LNCAP (cell line): Measurements from ENCODE around the gene ACP6.

Experiments
- TF ChIP-seq, protein P1 (sequence below): fragments of 450-650 bp; IDR thresholded peaks from 2 replicates; pipeline ENCODE4 v1.5.1; 2017; ENCODE audit warnings: mild to moderate bottlenecking

The ACP6 gene

GRCh38 chr1:147613506-147613905, 56.8 kb downstream of the ACP6 start:
- TF ChIP-seq, protein P1, sequence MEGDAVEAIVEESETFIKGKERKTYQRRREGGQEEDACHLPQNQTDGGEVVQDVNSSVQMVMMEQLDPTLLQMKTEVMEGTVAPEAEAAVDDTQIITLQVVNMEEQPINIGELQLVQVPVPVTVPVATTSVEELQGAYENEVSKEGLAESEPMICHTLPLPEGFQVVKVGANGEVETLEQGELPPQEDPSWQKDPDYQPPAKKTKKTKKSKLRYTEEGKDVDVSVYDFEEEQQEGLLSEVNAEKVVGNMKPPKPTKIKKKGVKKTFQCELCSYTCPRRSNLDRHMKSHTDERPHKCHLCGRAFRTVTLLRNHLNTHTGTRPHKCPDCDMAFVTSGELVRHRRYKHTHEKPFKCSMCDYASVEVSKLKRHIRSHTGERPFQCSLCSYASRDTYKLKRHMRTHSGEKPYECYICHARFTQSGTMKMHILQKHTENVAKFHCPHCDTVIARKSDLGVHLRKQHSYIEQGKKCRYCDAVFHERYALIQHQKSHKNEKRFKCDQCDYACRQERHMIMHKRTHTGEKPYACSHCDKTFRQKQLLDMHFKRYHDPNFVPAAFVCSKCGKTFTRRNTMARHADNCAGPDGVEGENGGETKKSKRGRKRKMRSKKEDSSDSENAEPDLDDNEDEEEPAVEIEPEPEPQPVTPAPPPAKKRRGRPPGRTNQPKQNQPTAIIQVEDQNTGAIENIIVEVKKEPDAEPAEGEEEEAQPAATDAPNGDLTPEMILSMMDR = no peak

DNA sequence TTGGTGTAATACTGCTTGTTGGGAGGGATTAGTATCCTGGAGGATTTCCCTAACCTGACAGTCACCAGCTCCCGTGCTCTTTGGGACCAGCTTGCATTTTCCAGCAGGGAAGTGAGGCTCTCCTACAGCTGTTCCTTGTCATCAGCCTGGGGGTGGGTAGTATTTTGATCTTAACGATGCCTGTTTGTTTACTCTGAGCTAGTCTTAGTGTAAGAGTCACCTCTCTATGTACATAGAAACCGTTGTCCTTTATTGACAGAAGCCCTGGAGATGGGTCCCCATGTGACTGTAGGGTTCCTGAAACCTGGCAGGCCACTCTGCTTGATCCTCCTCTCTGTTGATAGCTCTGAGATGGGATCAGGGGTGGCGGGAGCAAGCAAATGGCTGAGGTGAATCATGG, 58.0 kb downstream of the ACP6 start:
- TF ChIP-seq, protein P1 = no peak

DNA sequence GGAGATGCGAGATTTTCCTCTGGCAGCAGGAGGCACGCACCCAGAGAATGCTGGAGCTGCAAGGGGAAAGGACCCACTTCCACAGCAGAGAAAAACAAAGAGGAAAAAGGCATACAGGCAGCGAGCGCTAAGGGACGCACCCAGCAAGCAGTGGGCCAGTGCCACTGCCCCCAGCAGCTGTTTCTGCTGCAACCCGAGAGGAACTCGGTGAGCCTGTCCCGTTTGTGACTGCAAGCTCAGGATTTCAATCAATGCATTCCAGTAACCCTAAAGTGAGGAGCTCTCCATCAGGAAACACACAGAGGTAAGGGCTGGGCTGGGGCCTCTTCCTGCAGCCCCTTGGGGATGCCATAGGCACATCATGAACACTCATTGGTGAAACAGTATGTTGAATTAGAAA, 58.7 kb downstream of the ACP6 start:
- TF ChIP-seq, protein P1 = no peak

DNA sequence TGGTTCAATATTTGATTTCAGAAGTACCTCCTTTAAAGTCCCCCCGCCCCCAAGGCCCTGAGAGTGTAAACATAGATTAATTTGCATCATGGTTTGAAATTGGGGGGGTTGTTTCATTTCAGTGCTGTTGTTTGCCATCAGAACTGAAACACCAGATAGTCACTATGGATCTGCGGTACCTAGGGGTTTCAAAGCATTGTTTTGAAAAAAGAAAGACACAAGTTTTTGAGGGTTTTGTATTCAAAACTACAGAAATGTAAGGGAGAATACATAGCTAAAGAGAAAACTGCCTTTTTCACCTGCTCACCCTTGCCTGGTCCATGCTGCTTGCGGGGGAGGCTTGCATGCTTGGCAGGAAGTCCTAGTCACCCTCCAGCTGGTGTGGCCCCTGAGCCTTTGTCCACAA, 59.3 kb downstream of the ACP6 start:
- TF ChIP-seq, protein P1 = no peak

- TF ChIP-seq, protein P1 = no peak
These were observed 61.0 kb downstream of the ACP6 start for GRCh38 chr1:147609358-147609757.

- TF ChIP-seq, protein P1 = no peak
These were observed 61.7 kb downstream of the ACP6 start for GRCh38 chr1:147608596-147608995.

DNA sequence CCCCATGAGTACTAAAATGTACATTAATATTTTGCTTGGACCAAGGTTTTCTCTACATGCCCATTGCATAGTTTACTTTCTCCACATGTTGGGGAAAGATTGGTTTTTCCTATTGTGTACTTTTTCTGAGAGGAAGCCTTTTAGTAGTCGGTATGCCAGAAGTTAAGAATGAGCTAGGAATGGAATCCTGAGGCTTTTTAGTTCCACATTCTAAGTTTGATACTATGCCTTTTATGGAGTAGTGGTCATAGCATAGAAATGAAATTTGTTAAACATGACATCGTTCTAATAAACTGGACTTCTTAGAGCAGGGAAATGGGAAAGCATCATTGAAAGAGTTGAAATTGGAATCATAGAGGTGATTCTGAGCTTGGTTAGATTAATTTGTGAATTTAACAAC, 64.7 kb downstream of the ACP6 start:
- TF ChIP-seq, protein P1 = no peak

GRCh38 chr1:147603986-147604385, 66.3 kb downstream of the ACP6 start:
- TF ChIP-seq, protein P1 = no peak
